Breast epithelium (tissue), 4 donors: ENCODE measurements around the gene PAPPA. TPM values are rescaled to one million over a fixed set of nuclear protein-coding genes. Genes with fewer than 3 reads are reported as not detected.
A peak's percentile ranks its signal among the peaks of the same experiment; 100 is the strongest.

Experiments used
- DNase-seq, 2 donors: peaks; one replicate each; pipeline ENCODE4 v3.0.0-alpha.2; 2019; ENCODE audit warnings: low spot score in 2 of 2
- H3K27ac ChIP-seq, 2 donors: fragments of 200-600 bp; sonication (generic) in 1 of 2; one replicate each; pipeline ENCODE4 v1.5.1; 2016 to 2019; ENCODE audit warnings: mild to moderate bottlenecking in 1 of 2
- H3K27me3 ChIP-seq, 2 donors: fragments of 200-600 bp; sonication (generic) in 1 of 2; one replicate each; pipeline versions ENCODE4 v1.5.1 to v1.6.0; 2017 to 2019; ENCODE audit warnings: control low read depth in 1 of 2, mild to moderate bottlenecking in 1 of 2
- H3K36me3 ChIP-seq: fragments of 200-600 bp; one replicate; pipeline ENCODE4 v1.5.1; 2019
- H3K4me1 ChIP-seq, 2 donors: fragments of 200-600 bp; sonication (generic); one replicate each; pipeline ENCODE4 v1.5.1; 2016 to 2019; ENCODE audit warnings: control low read depth in 1 of 2
- H3K4me3 ChIP-seq, 3 donors: fragments of 200-600 bp; sonication (generic); 1 replicate in 2 of 3; 2 replicates in 1 of 3; pipeline ENCODE4 v1.5.1; 2016 to 2019; ENCODE audit warnings: mild to moderate bottlenecking in 3 of 3, moderate library complexity in 2 of 3
- H3K9me3 ChIP-seq, 2 donors: fragments of 200-600 bp; sonication (generic) in 1 of 2; one replicate each; pipeline ENCODE4 v1.5.1; 2016 to 2019; ENCODE audit warnings: control low read depth in 1 of 2
- POLR2A ChIP-seq: fragments of 450-650 bp; IDR thresholded peaks from one replicate; pipeline ENCODE4 v1.6.1; 2016; ENCODE audit warnings: antibody characterized with exemption, mild to moderate bottlenecking, moderate library complexity
- POLR2AphosphoS5 ChIP-seq, 3 donors: sonication (generic); formaldehyde crosslinking; IDR thresholded peaks; one replicate each; pipeline ENCODE4 v1.6.1; 2017; ENCODE audit warnings: antibody characterized with exemption in 3 of 3
- intact Hi-C: fragments of 100-400 bp; cut with DNase I; formaldehyde crosslinking; loops from one replicate; pipeline ENCODE4 v1.15.1; 2023; ENCODE audit warnings: low total_unique reads
- total RNA-seq, 3 donors: library from RNA; depleted of rRNA; stranded (reverse); fragments of >200 nt; gene quantifications; one replicate each; pipeline ENCODE4 v1.1.0, GENCODE V29; 2016
- TF ChIP-seq, protein P1 (sequence below), 3 donors: fragments of 450-650 bp; IDR thresholded peaks; one replicate each; pipeline ENCODE4 v1.5.1; 2016 to 2017; ENCODE audit warnings: antibody characterized with exemption in 3 of 3, mild to moderate bottlenecking in 3 of 3, moderate library complexity in 3 of 3

PAPPA gene
- total RNA-seq, 3 donors from 2014 or later, result 2.6 to 3.4 (median 3.4) TPM

DNA sequence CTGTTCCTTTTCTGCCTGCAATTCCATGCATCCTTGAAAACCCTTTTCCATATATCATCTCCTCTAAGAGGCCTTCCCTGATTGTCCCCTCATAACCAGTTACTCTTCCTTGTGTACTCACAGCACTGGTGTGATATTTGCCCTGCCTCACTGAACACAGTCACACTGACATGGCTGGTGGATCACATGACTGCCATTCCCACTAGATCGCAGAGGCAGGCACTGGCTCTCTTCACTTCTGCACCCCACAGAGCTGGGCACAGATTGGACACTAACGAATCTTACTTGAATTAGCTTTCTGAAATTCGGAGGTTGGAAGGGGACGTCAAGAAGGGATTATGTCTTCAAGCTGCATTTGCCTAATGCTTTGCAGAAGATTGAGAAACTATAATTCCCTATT lies 208.0 kb downstream of the PAPPA start:
- Histone ChIP-seq H3K4me1 (no peaks in the 10 kb centered on the region), H3K9me3 (no peaks in the 10 kb centered on the region), H3K27me3 (no peaks in the 10 kb centered on the region), H3K4me3 (no peak overlapping the region), H3K36me3 (no peaks in the 10 kb centered on the region), H3K27ac (no peak overlapping the region)
- no peak for DNase-seq
- intact Hi-C loops, result loop anchor here (10.0 kb wide), 1 partner anchor 1073 kb away; no protein-coding TSS in a partner anchor
- TF ChIP-seq POLR2A (no peak), POLR2AphosphoS5 (IDR thresholded peaks at IDR 0.05) (no peak)
- TF ChIP-seq, protein P1, sequence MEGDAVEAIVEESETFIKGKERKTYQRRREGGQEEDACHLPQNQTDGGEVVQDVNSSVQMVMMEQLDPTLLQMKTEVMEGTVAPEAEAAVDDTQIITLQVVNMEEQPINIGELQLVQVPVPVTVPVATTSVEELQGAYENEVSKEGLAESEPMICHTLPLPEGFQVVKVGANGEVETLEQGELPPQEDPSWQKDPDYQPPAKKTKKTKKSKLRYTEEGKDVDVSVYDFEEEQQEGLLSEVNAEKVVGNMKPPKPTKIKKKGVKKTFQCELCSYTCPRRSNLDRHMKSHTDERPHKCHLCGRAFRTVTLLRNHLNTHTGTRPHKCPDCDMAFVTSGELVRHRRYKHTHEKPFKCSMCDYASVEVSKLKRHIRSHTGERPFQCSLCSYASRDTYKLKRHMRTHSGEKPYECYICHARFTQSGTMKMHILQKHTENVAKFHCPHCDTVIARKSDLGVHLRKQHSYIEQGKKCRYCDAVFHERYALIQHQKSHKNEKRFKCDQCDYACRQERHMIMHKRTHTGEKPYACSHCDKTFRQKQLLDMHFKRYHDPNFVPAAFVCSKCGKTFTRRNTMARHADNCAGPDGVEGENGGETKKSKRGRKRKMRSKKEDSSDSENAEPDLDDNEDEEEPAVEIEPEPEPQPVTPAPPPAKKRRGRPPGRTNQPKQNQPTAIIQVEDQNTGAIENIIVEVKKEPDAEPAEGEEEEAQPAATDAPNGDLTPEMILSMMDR (IDR thresholded peaks at IDR 0.05), result no peak

DNA sequence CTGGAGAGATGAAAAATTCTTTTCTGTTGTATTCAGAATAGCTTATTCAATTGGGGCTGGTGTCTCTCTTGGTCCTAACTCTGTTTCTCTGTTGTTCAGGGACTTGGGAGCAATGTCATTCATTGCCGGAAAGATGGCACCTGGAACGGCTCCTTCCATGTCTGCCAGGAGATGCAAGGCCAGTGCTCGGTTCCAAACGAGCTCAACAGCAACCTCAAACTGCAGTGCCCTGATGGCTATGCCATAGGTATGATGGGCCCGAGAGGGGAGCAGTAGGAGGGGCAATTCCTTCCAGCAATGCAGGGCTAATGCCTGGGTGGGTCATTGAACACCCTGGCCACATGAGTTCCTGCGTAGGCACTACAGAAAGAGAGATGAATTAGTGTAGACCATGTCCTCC lies 208.9 kb downstream of the PAPPA start:
- no peaks in the 10 kb centered on the region for H3K9me3 ChIP-seq
- H3K36me3 ChIP-seq, result no peaks in the 10 kb centered on the region
- no peaks in the 10 kb centered on the region for H3K27me3 ChIP-seq
- no peak overlapping the region for H3K4me3 ChIP-seq
- H3K27ac ChIP-seq, result no peak overlapping the region
- TF ChIP-seq, protein P1 (IDR thresholded peaks at IDR 0.05), result no peak
- TF ChIP-seq POLR2AphosphoS5 (IDR thresholded peaks at IDR 0.05) (no peak), POLR2A (no peak)
- DNase-seq, result no peak
- H3K4me1 ChIP-seq, result no peaks in the 10 kb centered on the region
- intact Hi-C loops, result loop anchor here (10.0 kb wide), 1 partner anchor 1072 kb away; no protein-coding TSS in a partner anchor

DNA sequence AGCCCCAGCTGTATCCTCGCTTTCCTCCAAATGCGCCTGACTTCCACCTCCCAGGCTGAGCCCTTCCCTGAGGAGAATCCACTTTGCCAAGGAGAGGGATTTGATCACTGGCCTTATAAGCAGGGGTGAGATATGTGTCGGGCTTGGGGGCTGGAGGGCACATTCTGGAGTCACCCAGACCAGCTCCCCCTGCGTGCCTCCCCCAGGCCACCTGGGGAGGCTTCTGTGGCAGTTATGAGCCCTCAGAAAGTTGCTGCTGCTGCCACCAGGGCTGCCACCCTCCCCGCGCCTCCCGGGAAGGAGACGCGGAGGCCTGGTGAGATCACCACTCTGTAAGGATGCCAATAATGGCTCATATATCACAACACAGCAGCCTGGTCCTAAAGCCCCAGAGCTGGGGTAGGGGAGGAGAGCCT lies 211.5 kb downstream of the PAPPA start:
- no peak for TF ChIP-seq POLR2A
- Histone ChIP-seq H3K27me3 (no peaks in the 10 kb centered on the region), H3K4me3 (peak overlapping the region in 2 of 3 donors; percentile 10 to 41), H3K4me1 (no peaks in the 10 kb centered on the region), H3K36me3 (no peaks in the 10 kb centered on the region), H3K27ac (peak overlapping the region in 1 of 2 donors; percentile 59), H3K9me3 (no peaks in the 10 kb centered on the region)
- DNase-seq, result peak in 1 of 2 donors; percentile 27
- intact Hi-C loops, result loop anchor here (10.0 kb wide), 1 partner anchor 1070 kb away; no protein-coding TSS in a partner anchor

DNA sequence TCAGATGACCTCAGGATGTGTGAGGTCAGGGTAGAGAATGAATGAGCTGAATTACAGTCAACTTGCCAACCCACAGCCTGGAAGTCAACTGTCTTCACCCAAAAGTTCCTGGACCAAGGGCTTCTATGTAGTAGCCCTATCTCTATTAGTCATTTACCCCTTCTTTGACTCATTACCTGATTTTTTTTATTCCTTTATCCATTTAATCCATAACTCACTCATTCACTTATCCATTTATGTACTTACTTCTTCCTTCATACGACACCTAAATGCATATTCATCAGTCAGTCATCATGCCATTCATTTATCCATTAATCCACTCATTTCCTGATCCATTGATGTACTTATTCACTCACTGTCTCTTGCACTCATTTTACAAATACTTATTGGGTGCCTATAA lies 212.7 kb downstream of the PAPPA start:
- no peak for TF ChIP-seq POLR2A
- TF ChIP-seq, protein P1 (IDR thresholded peaks at IDR 0.05), result no peak
- no peak for TF ChIP-seq POLR2AphosphoS5 (IDR thresholded peaks at IDR 0.05)
- intact Hi-C loops, result loop anchor here (10.0 kb wide), 1 partner anchor 1069 kb away; no protein-coding TSS in a partner anchor
- no peak for DNase-seq
- H3K27ac ChIP-seq, result no peak overlapping the region
- no peaks in the 10 kb centered on the region for H3K4me1 ChIP-seq
- H3K9me3 ChIP-seq, result no peaks in the 10 kb centered on the region
- H3K4me3 ChIP-seq, result no peak overlapping the region
- H3K36me3 ChIP-seq, result no peaks in the 10 kb centered on the region
- no peaks in the 10 kb centered on the region for H3K27me3 ChIP-seq

DNA sequence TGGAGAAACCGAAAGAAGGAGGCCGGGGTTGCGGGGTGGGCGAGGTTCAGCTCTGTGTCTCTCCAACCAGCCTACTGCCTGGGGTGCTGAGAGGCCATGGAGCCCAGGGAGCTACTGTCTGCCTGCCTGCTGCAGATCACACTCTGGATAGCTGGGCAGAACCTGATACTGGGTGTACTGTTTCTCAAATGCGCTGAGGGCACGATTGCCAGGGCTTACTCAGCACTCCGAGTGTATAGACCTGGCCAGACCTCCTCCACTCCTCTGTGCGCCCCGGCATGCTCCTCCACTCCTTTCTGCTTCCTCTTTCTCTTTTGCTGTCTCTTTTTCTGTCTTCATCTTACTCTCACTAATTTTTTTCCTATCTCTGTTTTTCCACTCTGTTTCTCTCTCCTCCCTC lies 215.1 kb downstream of the PAPPA start:
- no peak overlapping the region for H3K27ac ChIP-seq
- no peaks in the 10 kb centered on the region for H3K4me1 ChIP-seq
- H3K9me3 ChIP-seq, result no peaks in the 10 kb centered on the region
- TF ChIP-seq, protein P1 (IDR thresholded peaks at IDR 0.05), result no peak
- TF ChIP-seq POLR2A (no peak), POLR2AphosphoS5 (IDR thresholded peaks at IDR 0.05) (no peak)
- H3K36me3 ChIP-seq, result no peaks in the 10 kb centered on the region
- H3K27me3 ChIP-seq, result no peaks in the 10 kb centered on the region
- DNase-seq, result no peak
- intact Hi-C loops, result loop anchor here (10.0 kb wide), 1 partner anchor 1066 kb away; no protein-coding TSS in a partner anchor
- H3K4me3 ChIP-seq, result no peak overlapping the region
